ENCODE results near the gene STX16. TPM values are rescaled to one million over a fixed set of nuclear protein-coding genes. Genes with fewer than 3 reads are reported as not detected.

The STX16 gene
- total and polyA plus RNA-seq, 9 of the 15 experiments (the other 6 are each of a cell fraction or from before 2014, with no cell fraction given) = 4.4 to 43.5 (median 14.7) TPM

DNA sequence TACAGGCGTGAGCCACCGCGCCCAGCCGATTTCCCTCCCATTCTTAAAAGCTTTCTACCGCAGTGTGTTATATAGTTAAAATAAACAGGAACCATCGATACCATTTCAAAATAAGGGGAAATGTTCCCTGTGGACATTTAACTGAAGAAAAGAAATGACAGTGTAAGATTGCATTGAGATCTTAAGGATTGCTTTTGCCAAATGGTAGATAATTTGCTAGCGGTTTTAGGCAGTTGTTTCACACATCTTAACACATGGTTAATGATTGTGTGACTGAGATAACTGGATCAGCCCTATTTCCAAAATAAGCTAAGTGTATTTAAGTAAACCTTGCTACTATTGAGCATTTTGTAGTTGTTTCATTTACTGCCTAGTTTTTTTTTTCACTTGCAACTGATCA lies 15.6 kb downstream of the STX16 start (continued):
- TF ChIP-seq CHD7 (IDR thresholded peaks at IDR 0.05; ENCODE audit: low read depth, low read length) (no peak), SMAD2 (IDR thresholded peaks at IDR 0.05; ENCODE audit: low read depth, low read length) (no peak)
